Measurements from ENCODE around the gene CCDC77.
A peak's percentile ranks its signal among the peaks of the same experiment; 100 is the strongest.
"Not testable (repeated sequence)": the region's sequence is repeated elsewhere in the genome, so short reads cannot be mapped to it uniquely, and the experiment has no call there.

CCDC77 gene

DNA sequence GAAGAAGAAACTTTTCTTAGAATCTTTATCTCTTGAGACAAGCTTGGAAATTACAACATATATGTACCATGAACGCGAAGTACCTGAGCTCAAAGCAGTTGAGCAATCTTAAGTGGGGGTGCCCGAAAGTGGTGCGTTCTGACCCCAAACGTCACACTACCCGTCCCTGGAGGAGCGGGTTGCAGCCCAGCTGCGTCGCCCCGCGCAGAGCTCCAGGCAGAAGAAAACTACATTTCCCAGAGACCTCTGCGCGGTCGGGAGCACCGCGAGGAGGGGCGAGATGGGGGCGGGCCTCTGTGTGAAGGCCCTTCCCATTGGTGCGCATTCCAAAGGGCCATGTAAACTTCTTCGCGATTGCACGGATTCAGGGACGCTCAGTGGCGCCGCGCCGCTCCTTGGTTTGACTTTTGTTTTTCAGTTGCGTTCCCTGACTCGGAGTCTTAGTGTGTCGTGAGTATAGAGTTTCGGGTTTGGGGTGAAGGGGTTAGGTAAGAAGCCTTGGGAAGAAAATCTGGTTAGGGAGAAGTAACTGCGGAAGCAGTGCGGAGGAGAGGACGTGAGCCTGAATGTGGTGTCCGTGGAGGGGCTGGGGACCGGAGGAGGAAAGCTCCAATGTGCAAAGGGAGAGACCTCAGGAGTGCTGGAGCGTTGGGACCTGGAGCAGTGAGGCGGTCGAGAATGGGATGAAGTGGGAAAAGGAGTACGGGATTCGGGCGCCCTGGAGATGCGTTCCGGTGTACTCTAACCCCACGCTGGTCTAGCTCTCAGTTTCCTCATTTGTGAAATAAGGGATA, at the start of gene CCDC77:
CCDC77 (plus strand) TSS at position 410 of the 794 bp plus-strand sequence. CDS start 7,740 bp downstream, outside the sequence.
- DNase-seq = peak; percentile 93

DNA sequence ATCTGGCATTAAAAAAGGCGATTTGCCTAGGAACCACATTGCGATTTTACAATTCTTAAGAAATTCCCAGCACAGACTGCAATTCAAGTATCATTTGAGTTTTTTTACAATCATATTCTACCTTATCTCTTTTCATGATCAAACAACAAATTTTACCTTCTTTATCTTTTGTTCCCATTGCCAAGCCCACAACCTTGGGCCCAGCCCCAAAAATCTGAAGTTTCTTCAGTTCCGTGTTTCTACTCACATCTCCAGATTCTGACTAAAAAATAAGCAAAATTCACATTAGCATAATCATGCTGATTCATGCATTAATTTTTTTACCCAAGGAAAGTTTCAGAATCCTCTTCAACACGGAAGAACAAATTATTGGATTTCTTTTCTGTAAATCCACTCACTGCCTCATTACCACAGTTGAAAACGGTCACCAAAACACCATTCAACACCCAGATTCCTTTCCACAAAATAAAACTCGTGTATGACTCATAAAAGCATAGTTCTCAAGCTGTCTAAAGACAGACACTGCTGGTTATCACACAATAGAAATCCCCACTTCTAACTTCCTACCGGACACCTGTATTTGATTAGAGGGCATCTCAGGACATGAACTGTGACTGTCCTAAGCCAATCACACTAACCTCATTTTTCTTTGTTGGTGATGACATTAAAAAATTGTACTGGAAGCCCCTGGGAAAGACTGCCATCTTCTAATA, 45.0 kb upstream of the CCDC77 start:
- DNase-seq = no peak

DNA sequence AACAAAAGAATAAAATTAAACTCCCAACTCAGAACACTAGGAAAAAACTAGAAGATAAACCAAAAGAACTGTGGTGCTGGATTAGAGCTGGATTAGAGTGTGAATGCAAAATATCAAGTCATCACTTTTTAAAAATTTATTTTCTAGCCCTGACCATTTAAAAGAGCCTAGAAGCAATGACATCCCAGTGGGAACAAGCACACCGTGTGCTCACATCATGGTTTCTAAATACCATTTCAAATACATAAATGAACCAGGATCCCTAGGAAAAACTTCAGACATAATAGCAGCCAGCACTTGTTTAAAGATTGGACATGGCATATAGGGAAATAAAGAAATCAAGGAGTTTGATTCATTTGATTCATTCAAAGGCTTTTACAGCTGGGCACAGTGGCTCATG, 42.4 kb upstream of the CCDC77 start:
- no peak for DNase-seq

DNA sequence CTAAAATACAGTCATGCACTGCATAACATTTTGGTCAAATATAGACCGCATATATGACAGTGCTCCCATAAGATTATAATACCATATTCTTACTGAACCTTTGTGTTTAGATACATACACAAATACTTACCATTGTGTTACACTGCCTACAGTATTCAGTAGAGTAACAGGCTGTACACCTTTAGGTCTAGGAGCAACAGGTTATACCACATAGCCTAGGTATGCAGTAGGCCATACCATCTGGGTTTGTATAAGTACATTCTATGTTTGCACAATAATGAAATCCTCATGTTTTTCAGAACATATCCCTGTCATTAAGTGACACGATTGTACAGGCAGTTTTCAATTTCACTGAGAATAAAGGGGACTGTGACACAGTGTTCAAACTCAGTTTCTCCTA, 34.6 kb upstream of the CCDC77 start:
- no peak for DNase-seq

DNA sequence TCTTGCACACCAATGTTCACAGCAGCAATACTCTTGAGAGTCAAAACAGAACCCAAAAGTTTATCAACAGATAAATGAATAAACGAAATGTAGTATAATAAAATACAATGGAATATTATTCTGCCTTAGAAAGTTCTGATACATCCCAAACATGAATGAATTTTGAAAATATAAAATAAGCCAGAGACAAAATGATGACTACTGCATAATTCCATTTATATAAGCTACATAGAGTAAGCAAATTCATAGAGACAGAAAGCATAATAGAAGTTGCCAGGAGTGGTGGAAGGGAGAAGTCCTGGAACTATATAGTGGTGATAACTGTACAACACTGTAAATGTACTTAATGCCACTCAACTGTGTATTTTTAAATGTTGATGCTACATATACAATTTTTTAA, 33.5 kb upstream of the CCDC77 start:
- DNase-seq = no peak

DNA sequence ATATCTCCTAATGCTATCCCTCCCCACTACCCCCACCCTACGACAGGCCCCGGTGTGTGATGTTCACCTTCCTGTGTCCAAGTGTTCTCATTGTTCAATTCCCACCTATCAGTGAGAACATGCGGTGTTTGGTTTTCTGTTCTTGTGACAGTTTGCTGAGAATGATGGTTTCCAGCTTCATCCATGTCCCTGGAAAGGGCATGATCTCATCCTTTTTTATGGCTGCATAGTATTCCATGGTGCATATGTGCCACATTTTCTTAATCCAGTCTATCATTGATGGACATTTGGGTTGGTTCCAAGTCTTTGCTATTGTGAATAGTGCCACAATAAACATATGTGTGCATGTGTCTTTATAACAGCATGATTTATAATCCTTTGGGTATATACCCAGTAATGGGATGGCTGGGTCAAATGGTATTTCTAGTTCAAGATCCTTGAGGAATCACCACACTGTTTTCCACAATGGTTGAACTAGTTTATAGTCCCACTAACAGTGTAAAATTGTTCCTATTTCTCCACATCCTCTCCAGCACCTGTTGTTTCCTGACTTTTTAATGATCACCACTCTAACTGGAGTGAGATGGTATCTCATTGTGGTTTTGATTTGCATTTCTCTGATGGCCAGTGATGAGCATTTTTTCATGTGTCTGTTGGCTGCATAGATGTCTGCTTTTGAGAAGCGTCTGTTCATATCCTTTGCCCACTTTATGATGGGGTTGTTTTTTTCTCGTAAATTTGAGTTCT, 30.5 kb upstream of the CCDC77 start:
- DNase-seq = not testable (repeated sequence)

GRCh38 chr12:386651-387050, 14.8 kb upstream of the CCDC77 start:
- no peak for DNase-seq

DNA sequence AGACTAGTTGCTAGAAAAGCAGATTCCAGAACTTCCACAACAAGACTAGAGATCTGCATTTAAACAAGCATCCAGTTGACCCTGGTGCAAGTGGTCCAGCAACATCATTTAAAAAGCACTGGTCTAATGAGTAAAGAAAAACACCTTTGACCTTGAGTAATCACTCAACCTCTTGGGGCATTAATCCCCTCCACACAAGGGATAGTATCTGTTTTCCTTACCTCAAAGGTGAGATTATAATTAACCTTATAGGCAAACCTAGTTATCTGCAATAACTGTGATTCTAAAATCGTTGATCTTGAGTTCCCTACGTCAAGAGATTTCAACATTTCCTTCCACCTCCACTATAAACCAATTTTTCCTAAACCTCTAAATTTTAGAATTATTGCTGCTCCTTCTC, 13.4 kb upstream of the CCDC77 start:
- no peak for DNase-seq

DNA sequence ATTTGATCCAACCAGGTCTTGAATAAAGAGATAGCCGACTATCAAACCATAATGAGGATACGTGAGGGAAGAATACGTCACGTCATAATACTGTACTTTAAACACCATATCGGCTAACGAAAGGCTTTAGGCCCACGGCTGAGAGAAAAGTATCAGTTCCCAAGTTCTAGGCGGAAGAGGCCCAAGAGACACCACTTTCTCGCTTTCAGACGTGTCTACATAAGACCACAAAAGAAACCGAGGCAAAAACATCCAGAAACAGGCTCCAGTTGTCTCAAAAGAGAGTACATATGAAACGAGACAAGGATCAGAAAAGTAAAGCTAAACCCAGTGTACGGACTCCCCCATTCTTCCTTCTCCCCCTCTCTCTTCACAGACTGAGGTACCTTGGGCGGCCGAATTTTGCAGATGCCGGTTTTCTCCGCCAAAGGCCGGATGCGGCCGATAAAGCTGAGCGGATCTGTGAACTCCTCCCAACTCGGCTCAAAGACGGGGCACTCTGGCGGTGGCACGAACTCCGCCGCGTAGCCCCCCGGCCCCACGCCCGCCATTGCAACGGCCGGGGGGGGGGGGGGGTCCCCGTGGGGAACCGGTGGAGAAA, 12.8 kb upstream of the CCDC77 start:
- DNase-seq = peak; percentile 32

DNA sequence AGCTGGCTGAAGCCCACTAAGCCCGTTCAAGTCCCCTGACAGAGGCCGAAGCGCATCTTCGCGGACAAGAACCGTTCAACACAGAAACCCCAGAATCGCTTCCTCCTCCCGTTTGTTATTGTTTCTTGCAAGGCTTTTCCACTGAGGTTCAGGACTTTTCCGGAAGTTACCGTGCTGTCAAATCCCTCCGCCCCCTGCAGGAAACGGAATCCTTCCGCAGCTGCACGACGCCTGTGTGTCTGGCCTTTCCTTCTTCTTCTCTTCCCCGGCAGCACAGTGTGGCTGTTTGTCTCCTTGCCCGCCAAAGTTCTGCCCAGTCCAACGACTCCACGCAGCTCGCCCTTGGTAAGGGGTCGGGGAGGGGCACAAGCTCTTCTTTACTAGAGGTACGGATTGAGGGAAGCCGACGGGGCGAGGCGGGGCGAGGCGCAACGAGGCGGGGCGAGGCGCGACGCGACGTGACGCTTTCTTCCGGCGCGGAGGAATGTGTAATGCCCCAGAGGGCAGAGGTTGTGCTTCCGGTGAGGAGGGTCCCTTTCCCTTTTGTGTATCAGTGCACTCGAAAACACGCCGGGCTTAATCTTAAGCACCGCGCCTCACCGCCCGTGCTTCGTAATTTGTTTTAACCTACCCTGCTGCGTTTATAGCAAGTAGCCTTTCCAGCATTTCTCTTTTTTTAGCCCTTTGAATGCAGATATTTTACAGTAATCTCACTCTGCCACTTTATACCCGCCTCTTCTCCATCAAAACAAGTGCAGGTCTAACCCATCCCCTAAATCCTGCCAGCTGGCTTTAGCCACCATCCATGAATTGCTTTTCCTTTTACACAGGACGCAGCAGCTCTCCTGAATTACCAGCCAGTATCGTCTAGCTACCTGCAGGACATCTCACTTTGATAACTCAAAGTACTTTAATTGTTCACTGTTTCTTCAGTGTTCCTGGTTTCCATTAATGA, 12.0 kb upstream of the CCDC77 start, which contains the start of gene KDM5A:
KDM5A (minus strand) TSS at position 179 of the 955 bp plus-strand sequence. CDS start 229 bp downstream, outside the sequence.
- peak; percentile 91 for DNase-seq

GRCh38 chr12:400828-401227, 616 bp upstream of the CCDC77 start:
- no peak for DNase-seq

GRCh38 chr12:402029-402389, 565 bp downstream of the CCDC77 start:
- DNase-seq = no peak

GRCh38 chr12:414859-415258, 13.4 kb downstream of the CCDC77 start:
- DNase-seq = no peak

DNA sequence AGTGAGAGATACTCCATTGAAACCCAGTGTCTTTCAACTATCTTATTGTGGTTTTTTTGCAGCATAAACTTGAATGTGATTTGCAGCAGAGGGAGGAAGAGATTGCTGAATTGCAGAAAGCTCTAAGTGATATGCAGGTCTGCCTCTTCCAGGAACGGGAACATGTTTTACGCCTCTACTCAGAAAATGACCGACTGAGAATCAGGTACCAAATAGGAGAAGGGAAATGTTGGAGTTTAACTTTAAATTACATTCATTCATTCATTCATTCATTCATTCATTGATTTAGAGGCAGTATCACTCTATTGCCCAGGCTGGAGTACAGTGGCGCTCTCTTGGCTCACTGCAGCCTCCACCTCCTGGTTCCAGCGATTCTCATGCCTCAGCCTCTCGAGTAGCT, 17.0 kb downstream of the CCDC77 start:
- DNase-seq = no peak

DNA sequence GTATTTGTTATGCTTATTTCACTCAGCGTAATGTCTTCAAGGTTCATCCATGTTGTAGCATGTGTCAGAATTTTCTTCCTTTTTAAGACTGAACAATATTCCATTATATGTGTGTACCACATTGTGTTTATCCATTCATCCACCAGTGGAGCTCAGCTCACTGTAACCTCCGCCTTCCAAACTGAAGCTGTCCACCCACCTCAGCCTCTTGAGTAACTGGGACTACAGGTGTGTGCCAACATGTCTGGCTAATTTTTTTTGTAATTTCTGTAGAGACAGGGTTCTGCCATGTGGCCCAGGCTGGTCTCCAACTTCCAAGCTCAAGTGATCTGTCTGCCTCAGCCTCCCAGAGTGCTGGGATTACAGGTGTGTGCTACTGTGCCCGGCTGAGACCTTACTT, 21.1 kb downstream of the CCDC77 start:
- DNase-seq = no peak

GRCh38 chr12:435737-436136, 34.3 kb downstream of the CCDC77 start:
- not testable (repeated sequence) for DNase-seq

DNA sequence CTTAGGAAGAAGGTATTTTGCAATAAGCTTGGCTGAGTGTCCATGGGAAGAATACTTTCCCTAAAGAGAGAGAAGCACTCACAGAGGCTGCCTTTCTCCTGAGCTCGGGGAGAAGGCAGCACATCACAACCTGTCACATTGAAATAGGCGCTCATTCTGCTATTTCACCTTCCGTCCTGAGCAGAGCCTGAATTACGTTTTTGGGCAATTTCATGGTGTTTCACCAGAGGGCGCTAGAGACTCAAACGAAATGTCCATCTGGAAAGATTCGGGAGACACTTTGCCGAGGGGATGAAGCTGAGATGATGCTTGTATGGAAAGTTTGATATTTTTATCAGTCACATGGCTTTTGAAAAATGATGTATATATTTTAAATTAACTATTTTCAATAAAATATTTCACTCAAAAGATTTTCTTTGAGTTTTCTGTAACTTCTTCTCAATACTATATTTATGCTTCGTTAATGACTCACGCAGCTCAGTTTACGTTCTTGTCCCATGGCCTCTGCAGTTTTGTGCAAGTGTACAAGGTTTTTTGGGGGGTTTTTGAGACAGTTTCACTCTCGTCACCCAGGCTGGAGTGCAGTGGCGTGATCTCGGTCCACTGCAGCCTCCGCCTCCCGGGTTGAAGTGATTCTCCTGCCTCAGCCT, 40.9 kb downstream of the CCDC77 start:
- DNase-seq = peak; percentile 54

DNA sequence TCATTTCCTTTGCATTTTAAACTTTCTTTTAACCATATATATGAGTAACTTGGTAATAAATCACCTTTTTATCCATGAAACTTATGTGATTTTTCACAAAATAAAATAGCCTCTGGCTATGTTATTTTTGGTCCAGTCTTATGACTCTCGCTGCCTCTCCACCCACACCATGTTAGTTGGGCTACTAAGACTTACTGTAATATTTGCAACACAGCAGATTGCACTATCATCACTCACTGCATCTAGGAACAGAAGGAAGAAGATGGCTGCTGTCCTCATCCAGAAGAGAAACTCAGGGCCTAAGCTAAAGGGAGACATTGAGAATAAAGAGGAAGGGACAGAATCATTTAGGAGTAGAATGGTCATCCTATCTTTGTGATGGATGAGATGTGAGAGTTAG, 45.7 kb downstream of the CCDC77 start:
- no peak for DNase-seq

DNA sequence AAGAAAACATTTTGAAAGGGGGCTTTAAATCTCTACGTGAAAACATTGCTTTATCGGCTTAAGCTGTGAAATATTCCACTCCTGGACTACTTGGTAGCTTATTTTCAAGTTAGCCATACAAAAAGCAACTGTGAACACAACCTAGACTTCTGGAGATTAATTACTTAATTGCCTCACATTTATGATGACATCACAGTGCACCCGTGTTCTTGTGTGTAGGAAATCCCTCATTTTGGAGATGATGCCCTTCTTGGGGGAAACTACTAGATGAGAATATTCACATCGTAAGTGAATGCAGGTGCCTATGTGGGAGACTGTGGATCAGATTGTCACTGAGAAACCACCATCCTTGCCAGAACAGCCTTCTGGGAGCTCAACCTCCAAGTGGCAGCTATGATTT, 47.8 kb downstream of the CCDC77 start:
- no peak for DNase-seq

DNA sequence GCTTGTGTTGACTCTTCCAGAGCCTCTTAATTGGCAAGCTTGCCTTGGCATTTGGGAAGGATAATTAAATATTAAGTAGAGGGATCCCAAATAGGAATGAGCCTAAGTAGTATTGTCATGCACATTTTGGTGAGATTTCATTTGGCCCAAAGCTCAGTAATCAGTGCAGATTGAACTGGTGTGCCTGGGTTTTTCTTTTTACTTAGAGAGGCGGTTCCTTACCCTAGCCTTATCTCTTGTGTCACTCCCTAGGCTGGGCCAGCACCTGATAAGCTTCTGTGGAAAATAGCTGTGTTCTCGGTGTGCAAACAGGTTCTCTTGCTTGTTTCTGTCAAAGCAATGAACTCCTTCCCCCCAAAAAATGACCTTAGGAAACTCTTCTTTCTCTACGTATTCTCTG, 49.0 kb downstream of the CCDC77 start:
- DNase-seq = no peak

- peak; percentile 70 for DNase-seq
These were observed 51.3 kb downstream of the CCDC77 start for GRCh38 chr12:452667-453210.

Measured in stimulated activated CD4-positive, alpha-beta T cell treated with anti-CD3 and anti-CD28 coated beads, Interleukin-4, amount 100 ng/mL, for 24 hours (primary cell).